ENCODE results near the gene P2RY6.
A peak's percentile ranks its signal among the peaks of the same experiment; 100 is the strongest.

P2RY6 gene

GRCh38 chr11:73235236-73235786 is 36.8 kb upstream of the P2RY6 start:
- DNase-seq, result no peak

GRCh38 chr11:73236205-73236765 is 35.9 kb upstream of the P2RY6 start:
- intact Hi-C loops (cut with DNase I), result no loop called here
- DNase-seq, result no peak

More at GRCh38 chr11:73235236-73235786, 36.8 kb upstream of the P2RY6 start:
- intact Hi-C loops (cut with DNase I), result no loop called here

GRCh38 chr11:73236854-73237253 is 35.3 kb upstream of the P2RY6 start:
- DNase-seq, result peak in 36 of 42 donors; percentile 13 to 75 (median 38)
- intact Hi-C loops (cut with DNase I), result no loop called here

- DNase-seq, result no peak
- intact Hi-C loops (cut with DNase I), result no loop called here
Measured at GRCh38 chr11:73237471-73238290, 34.5 kb upstream of the P2RY6 start.

GRCh38 chr11:73239111-73239521 is 33.0 kb upstream of the P2RY6 start:
- DNase-seq, result no peak
- intact Hi-C loops (cut with DNase I), result no loop called here

GRCh38 chr11:73239571-73240189 is 32.5 kb upstream of the P2RY6 start:
- no peak for DNase-seq
- intact Hi-C loops (cut with DNase I), result loop anchor here (5.0 kb wide), 1 partner anchor 52 kb away; no protein-coding TSS in a partner anchor

- DNase-seq, result no peak
- intact Hi-C loops (cut with DNase I), result loop anchor here (5.0 kb wide), 1 partner anchor 53 kb away; no protein-coding TSS in a partner anchor
Measured at GRCh38 chr11:73240190-73240781, 31.9 kb upstream of the P2RY6 start.

- intact Hi-C loops (cut with DNase I), result loop anchor here (5.0 kb wide), 1 partner anchor 54 kb away; no protein-coding TSS in a partner anchor
- DNase-seq, result no peak
Measured at GRCh38 chr11:73241300-73241699, 30.8 kb upstream of the P2RY6 start.

GRCh38 chr11:73242251-73243092 is 29.7 kb upstream of the P2RY6 start:
- DNase-seq, result peak; percentile 46 to 90 (median 78)
- intact Hi-C loops (cut with DNase I), result loop anchor here (5.0 kb wide), 1 partner anchor 55 kb away; no protein-coding TSS in a partner anchor

GRCh38 chr11:73243093-73243485 is 29.0 kb upstream of the P2RY6 start:
- intact Hi-C loops (cut with DNase I), result loop anchor here (5.0 kb wide), 1 partner anchor 56 kb away; no protein-coding TSS in a partner anchor
- no peak for DNase-seq

GRCh38 chr11:73244589-73245240 is 27.4 kb upstream of the P2RY6 start:
- intact Hi-C loops (cut with DNase I), result loop anchor here (5.0 kb wide), 1 partner anchor 57 kb away; no protein-coding TSS in a partner anchor

GRCh38 chr11:73245461-73245860 is 26.7 kb upstream of the P2RY6 start:
- no peak for DNase-seq
- intact Hi-C loops (cut with DNase I), result no loop called here

More at GRCh38 chr11:73244589-73245240, 27.4 kb upstream of the P2RY6 start:
- no peak for DNase-seq

- no peak for DNase-seq
- intact Hi-C loops (cut with DNase I), result no loop called here
Measured at GRCh38 chr11:73246303-73246702, 25.8 kb upstream of the P2RY6 start.

- DNase-seq, result no peak
- intact Hi-C loops (cut with DNase I), result no loop called here
Measured at GRCh38 chr11:73248526-73249185, 23.5 kb upstream of the P2RY6 start.

GRCh38 chr11:73249304-73249703 is 22.8 kb upstream of the P2RY6 start:
- intact Hi-C loops (cut with DNase I), result no loop called here
- no peak for DNase-seq

GRCh38 chr11:73249853-73250783 is 22.0 kb upstream of the P2RY6 start:
- intact Hi-C loops (cut with DNase I), result no loop called here
- DNase-seq, result no peak

Measured in head of caudate nucleus (tissue), 42 donors.